Karpas-422 (cell line): ENCODE results near the gene NRXN2. TPM values are rescaled to one million over a fixed set of nuclear protein-coding genes. Genes with fewer than 3 reads are reported as not detected.

Source experiments
- DNase-seq: peaks from one replicate; pipeline ENCODE4 v3.0.0-alpha.2; 2015
- H2AFZ ChIP-seq: fragments of 200-600 bp; sonication (generic); 2 replicates; pipeline ENCODE4 v1.6.1; 2014; ENCODE audit warnings: antibody characterized with exemption, low read length, mixed read lengths
- H3K27ac ChIP-seq: fragments of 200-600 bp; sonication (generic); 2 replicates; pipeline ENCODE4 v1.5.1; 2014; ENCODE audit warnings: mild to moderate bottlenecking, low read length, moderate library complexity
- H3K27me3 ChIP-seq: fragments of 200-600 bp; sonication (generic); 2 replicates; pipeline ENCODE4 v1.6.1; 2014; ENCODE audit warnings: low read length, mixed read lengths
- H3K36me3 ChIP-seq: fragments of 200-600 bp; sonication (generic); 2 replicates; pipeline ENCODE4 v1.6.1; 2014; ENCODE audit warnings: low read length, mixed read lengths; ENCODE audit not compliant: insufficient read depth
- H3K4me1 ChIP-seq: fragments of 200-600 bp; sonication (generic); 2 replicates; pipeline ENCODE4 v1.6.1; 2014; ENCODE audit warnings: mild to moderate bottlenecking, low read length, mixed read lengths
- H3K4me2 ChIP-seq: fragments of 200-600 bp; sonication (generic); 2 replicates; pipeline ENCODE4 v1.6.1; 2014; ENCODE audit warnings: low read length, low read depth, mild to moderate bottlenecking; ENCODE audit not compliant: poor library complexity, severe bottlenecking
- H3K4me3 ChIP-seq: fragments of 200-600 bp; sonication (generic); 2 replicates; pipeline ENCODE4 v1.5.1; 2014; ENCODE audit warnings: mild to moderate bottlenecking, antibody characterized with exemption, low read length, mixed read lengths
- H3K79me2 ChIP-seq: fragments of 200-600 bp; sonication (generic); 2 replicates; pipeline ENCODE4 v1.6.1; 2014; ENCODE audit warnings: mild to moderate bottlenecking, low read length, mixed read lengths
- H3K9ac ChIP-seq: fragments of 200-600 bp; sonication (generic); 2 replicates; pipeline ENCODE4 v1.6.0; 2014; ENCODE audit warnings: low read length
- H3K9me2 ChIP-seq: fragments of 200-600 bp; sonication (generic), shearing (Covaris generic); replicated peaks from 2 replicates; pipeline ENCODE4 v1.6.0; 2014; ENCODE audit warnings: mild to moderate bottlenecking, low read length, moderate library complexity; ENCODE audit not compliant: insufficient read depth
- H3K9me3 ChIP-seq: fragments of 300-700, 200-600 bp; sonication (generic); 2 replicates; pipeline ENCODE4 v1.6.1; 2014; ENCODE audit warnings: low read length, mixed read lengths
- H4K20me1 ChIP-seq: fragments of 200-600 bp; sonication (generic); 2 replicates; pipeline ENCODE4 v1.6.1; 2014; ENCODE audit warnings: mild to moderate bottlenecking, antibody characterized with exemption, low read length, low read depth; ENCODE audit not compliant: insufficient read depth
- total RNA-seq: library from RNA; depleted of rRNA; stranded (reverse); fragments of >200 nt; shearing (Covaris generic); gene quantifications from 2 replicates; pipeline ENCODE4 v1.2.3, GENCODE V29; 2014; ENCODE audit warnings: low replicate concordance

NRXN2 gene
- total RNA-seq, 1 experiment from 2014 or later = not detected

DNA sequence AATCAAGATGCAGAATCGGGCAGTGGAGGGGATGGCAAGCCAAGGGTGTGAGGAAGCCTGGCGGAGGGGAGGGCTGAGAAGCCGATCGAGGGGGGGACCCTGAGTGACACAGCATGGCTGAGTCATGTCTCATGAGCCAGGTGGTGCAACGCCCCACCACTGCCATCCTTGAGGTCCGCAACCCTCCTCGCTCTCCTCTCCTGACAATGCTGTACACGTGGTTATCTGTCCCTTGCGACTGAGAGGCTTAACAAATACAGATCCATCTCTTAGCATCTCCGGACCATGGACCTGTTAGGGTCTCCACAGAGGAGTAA lies 117.8 kb downstream of the NRXN2 start:
- H3K4me3 ChIP-seq = no peak overlapping the region
- no peaks in the 10 kb centered on the region for H3K79me2 ChIP-seq
- H3K9me3 ChIP-seq = no peaks in the 10 kb centered on the region
- no peaks in the 10 kb centered on the region for H3K36me3 ChIP-seq
- H3K4me1 ChIP-seq = no peaks in the 10 kb centered on the region
- no peaks in the 10 kb centered on the region for H3K27me3 ChIP-seq
- H3K4me2 ChIP-seq = no peak overlapping the region
- no peak for DNase-seq
- no peaks in the 10 kb centered on the region for H3K9me2 ChIP-seq
- no peaks in the 10 kb centered on the region for H4K20me1 ChIP-seq
- H2AFZ ChIP-seq = no peak overlapping the region
- H3K9ac ChIP-seq = no peak overlapping the region
- no peak overlapping the region for H3K27ac ChIP-seq

DNA sequence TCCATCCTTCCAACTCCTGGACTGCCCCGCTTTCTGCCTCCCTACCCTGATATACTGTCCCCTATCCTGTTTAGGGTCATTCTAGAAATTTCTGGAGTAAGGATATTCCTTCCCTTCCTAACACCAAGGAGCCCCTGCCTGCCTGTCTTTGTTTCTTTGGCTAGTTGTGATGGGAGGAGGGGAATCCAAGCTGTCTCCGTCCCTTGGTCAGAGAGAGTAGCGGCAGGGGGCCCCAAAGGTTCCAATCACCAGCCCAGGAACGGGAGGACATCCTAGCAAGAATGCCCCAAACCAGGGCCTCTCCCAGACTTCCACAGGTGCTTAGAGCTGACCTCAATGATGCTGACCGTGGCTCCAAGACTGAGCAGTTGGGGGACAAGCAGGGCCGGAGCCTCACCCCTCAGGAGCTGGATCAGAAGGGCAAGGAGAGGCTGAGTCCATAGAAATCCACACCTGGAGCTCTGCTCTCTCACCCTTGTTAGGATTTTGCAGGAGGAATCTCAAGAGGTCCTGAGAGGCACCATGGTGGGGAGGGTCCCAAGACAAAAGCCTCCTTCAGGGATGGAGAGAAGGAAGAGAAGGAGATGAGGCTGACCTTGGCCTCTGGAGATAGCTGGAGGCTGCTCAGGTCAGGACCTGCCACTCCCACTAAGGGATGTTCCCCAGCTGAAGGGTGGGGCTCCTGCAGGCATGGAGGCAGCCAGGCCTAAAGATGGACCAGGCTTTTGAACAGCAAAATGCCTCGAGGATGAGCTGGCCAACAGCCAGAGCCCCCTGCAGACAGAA lies 118.3 kb downstream of the NRXN2 start:
- DNase-seq = no peak

DNA sequence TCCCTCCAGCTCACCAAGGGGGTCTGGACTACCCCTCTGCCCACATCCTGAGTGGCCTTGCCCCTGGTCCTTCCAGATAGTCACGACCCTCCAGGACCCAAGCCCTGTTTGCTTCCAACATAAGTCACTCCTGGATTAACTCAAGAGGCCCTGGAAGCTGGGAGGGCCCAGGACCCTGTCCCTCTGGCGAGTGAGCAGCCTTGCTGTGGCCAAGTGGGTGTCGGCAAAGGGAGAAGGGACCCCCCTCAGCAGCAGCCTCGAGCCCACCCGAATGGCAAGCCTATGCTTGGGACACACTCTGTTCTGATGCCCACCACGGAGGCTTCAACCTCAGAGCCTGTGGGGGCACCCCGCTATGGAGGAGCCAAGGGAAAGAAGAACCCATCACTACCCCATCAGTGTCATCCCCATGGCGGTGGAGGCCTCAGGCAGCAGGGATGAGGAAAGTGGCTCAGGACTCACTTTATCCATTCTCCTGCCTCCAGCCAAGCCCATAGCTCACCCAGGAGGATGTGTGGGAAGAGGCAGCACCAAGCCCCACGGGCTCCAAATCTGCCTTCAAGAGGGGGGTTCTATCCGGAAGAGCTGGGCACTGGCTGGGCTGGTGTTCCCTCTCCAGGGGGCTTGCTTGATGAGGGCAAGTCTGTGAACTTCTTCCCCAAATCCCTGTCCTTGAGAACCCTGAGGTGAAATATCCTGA lies 119.4 kb downstream of the NRXN2 start:
- Histone ChIP-seq H3K36me3 (no peaks in the 10 kb centered on the region), H3K9ac (no peak overlapping the region), H3K4me1 (no peaks in the 10 kb centered on the region), H3K27me3 (no peaks in the 10 kb centered on the region), H4K20me1 (no peaks in the 10 kb centered on the region), H2AFZ (no peak overlapping the region), H3K4me3 (no peak overlapping the region), H3K9me2 (no peaks in the 10 kb centered on the region), H3K79me2 (no peaks in the 10 kb centered on the region), H3K4me2 (no peak overlapping the region), H3K9me3 (no peaks in the 10 kb centered on the region), H3K27ac (no peak overlapping the region)
- DNase-seq = no peak

More for the DNA sequence above, 118.3 kb downstream of the NRXN2 start:
- H2AFZ ChIP-seq = no peak overlapping the region
- H3K9me3 ChIP-seq = no peaks in the 10 kb centered on the region
- H3K4me1 ChIP-seq = no peaks in the 10 kb centered on the region
- H4K20me1 ChIP-seq = no peaks in the 10 kb centered on the region
- no peaks in the 10 kb centered on the region for H3K36me3 ChIP-seq
- H3K27ac ChIP-seq = no peak overlapping the region
- no peaks in the 10 kb centered on the region for H3K9me2 ChIP-seq
- no peaks in the 10 kb centered on the region for H3K27me3 ChIP-seq
- no peak overlapping the region for H3K4me3 ChIP-seq
- H3K9ac ChIP-seq = no peak overlapping the region
- no peak overlapping the region for H3K4me2 ChIP-seq
- H3K79me2 ChIP-seq = no peaks in the 10 kb centered on the region

DNA sequence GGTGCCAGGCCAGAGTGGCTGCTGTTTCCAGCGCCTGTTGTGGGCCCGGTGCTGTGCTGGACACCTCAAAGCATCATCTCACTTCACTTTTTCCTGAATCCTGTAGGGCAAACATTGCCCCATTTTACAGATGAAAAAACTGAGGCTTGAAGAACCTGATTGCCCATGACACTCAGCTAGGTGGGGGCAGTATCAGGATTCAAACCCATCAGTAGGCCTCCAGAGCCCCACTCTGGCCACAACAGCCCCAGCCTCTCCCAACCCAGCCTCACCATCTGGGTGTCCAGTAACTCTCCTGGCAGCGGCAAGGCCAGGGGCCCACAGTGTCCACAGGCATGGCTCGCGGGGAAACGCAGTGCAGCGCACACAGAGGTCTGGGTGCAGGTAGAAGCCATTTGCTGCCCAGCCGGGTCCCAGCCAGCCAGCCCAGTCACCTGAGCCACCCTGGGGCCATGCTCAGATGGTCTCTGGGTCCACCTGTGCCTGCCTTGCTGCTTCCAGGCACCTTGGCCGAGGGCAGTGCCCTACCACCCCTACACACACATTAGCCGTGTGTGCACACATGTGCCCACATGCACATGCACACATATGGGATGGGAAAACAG lies 120.4 kb downstream of the NRXN2 start:
- H2AFZ ChIP-seq = no peak overlapping the region
- H3K9me2 ChIP-seq = no peaks in the 10 kb centered on the region
- no peak overlapping the region for H3K4me3 ChIP-seq
- H3K4me2 ChIP-seq = no peak overlapping the region
- H3K9ac ChIP-seq = no peak overlapping the region
- no peak for DNase-seq
- no peaks in the 10 kb centered on the region for H3K79me2 ChIP-seq
- no peaks in the 10 kb centered on the region for H3K9me3 ChIP-seq
- H3K36me3 ChIP-seq = no peaks in the 10 kb centered on the region
- H3K27ac ChIP-seq = no peak overlapping the region
- H4K20me1 ChIP-seq = no peaks in the 10 kb centered on the region
- H3K4me1 ChIP-seq = no peaks in the 10 kb centered on the region
- no peaks in the 10 kb centered on the region for H3K27me3 ChIP-seq

- Histone ChIP-seq H4K20me1 (no peaks in the 10 kb centered on the region), H2AFZ (no peak overlapping the region), H3K9ac (no peak overlapping the region), H3K9me2 (no peaks in the 10 kb centered on the region), H3K4me3 (no peak overlapping the region), H3K36me3 (no peaks in the 10 kb centered on the region), H3K27ac (no peak overlapping the region), H3K9me3 (no peaks in the 10 kb centered on the region), H3K27me3 (no peaks in the 10 kb centered on the region), H3K4me1 (no peaks in the 10 kb centered on the region), H3K4me2 (no peak overlapping the region), H3K79me2 (no peaks in the 10 kb centered on the region)
- no peak for DNase-seq
Observed at GRCh38 chr11:64601605-64602465, 121.2 kb downstream of the NRXN2 start.

DNA sequence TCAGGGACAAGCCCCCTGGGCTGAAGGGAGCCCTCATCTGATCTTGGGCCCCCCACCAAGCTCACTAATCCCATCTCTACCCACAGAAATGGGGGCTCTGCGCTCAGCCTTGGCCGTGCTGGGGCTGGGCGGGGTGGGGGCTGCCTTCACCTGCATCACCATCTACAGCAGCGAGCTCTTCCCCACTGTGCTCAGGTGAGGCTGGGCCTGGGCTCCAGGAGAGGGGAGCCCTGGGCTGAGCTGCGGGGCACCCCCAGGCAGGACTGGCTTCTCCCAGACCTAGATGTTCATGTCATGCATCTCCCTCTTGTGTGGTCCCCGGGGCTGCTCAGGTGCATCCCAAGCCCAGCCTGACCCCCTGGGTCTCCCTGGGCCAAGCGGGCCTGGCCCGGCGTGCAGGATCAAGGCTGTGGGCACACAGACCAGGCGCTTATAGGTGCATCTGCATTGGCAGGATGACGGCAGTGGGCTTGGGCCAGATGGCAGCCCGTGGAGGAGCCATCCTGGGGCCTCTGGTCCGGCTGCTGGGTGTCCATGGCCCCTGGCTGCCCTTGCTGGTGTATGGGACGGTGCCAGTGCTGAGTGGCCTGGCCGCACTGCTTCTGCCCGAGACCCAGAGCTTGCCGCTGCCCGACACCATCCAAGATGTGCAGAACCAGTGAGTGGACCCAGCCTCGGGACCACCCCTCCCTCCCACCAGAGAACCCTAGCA lies 122.6 kb downstream of the NRXN2 start:
- Histone ChIP-seq H4K20me1 (no peaks in the 10 kb centered on the region), H3K36me3 (no peaks in the 10 kb centered on the region), H3K9ac (no peak overlapping the region), H3K4me1 (no peaks in the 10 kb centered on the region), H3K9me3 (peaks cover 5% of the 10 kb centered on the region; the same call in 1 of the 2 replicates), H3K4me3 (no peak overlapping the region), H3K4me2 (no peak overlapping the region), H3K27ac (no peak overlapping the region), H2AFZ (no peak overlapping the region), H3K79me2 (no peaks in the 10 kb centered on the region), H3K27me3 (no peaks in the 10 kb centered on the region), H3K9me2 (no peaks in the 10 kb centered on the region)
- no peak for DNase-seq

DNA sequence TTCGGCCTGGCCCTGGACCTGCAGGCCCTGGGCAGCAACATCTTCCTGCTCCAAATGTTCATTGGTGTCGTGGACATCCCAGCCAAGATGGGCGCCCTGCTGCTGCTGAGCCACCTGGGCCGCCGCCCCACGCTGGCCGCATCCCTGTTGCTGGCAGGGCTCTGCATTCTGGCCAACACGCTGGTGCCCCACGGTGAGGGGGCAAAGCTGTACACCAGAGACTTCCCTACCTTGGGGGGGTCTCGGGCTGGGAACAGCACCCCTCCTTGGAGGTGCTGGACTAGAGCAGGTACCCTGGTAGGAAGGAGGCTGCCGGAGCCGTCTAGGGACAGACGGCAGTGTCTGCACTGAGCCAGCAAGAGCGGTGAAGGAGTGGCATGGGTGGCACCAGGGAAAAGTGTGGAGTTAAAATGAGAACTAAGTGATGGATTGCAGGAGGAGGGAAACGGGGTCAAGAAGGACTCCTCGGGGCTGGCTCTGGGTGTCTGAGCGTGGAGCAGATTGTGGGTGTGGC lies 123.2 kb downstream of the NRXN2 start:
- Histone ChIP-seq H3K4me1 (no peaks in the 10 kb centered on the region), H2AFZ (no peak overlapping the region), H3K27ac (no peak overlapping the region), H3K27me3 (no peaks in the 10 kb centered on the region), H3K4me2 (no peak overlapping the region), H3K4me3 (no peak overlapping the region), H3K36me3 (no peaks in the 10 kb centered on the region), H3K9ac (no peak overlapping the region), H3K9me3 (peaks cover 5% of the 10 kb centered on the region; the same call in 1 of the 2 replicates), H3K79me2 (no peaks in the 10 kb centered on the region), H3K9me2 (no peaks in the 10 kb centered on the region), H4K20me1 (no peaks in the 10 kb centered on the region)
- DNase-seq = no peak
